Measurements from ENCODE around the gene RAD51B. TPM values are rescaled to one million over a fixed set of nuclear protein-coding genes. Genes with fewer than 3 reads are reported as not detected.

The RAD51B gene
- total and polyA plus RNA-seq, 9 of the 15 experiments (the other 6 are each of a cell fraction or from before 2014, with no cell fraction given): 8.5 to 17.3 (median 11.3) TPM

- ChIA-PET CTCF (ENCODE audit: low intra/inter-chr PET ratio) (no interaction called here), POLR2A (interaction anchor here (1.7 kb wide), 1 partner anchor 9 kb away, joined by 7 read pairs; no protein-coding TSS in a partner anchor)
- H3K4me3 ChIP-seq: no peak overlapping the region
- BruUV-seq (replicated peaks): no TSS peak
- in situ Hi-C loops (cut with MboI): no loop called here
- no peak overlapping the region for H3K9ac ChIP-seq (ENCODE audit: insufficient read depth in 1 of 2, low read depth in 2 of 2, low read length in 2 of 2)
- no peak overlapping the region for H2AFZ ChIP-seq (ENCODE audit: low read depth, low read length)
- TF ChIP-seq HLTF (IDR thresholded peaks at IDR 0.05) (no peak), TFAM (CRISPR knock-in tag; conservative IDR thresholded peaks at IDR 0.05) (no peak), ZNF224 (CRISPR knock-in tag; IDR thresholded peaks at IDR 0.05) (no peak), E4F1 (CRISPR knock-in tag; IDR thresholded peaks at IDR 0.05; ENCODE audit: borderline replicate concordance) (no peak), JUNB (CRISPR knock-in tag; conservative IDR thresholded peaks at IDR 0.05) (no peak), HMG20B (CRISPR knock-in tag; IDR thresholded peaks at IDR 0.05) (no peak), SMAD3 (CRISPR knock-in tag; conservative IDR thresholded peaks at IDR 0.05) (no peak), PHF8 (IDR thresholded peaks at IDR 0.05; ENCODE audit: borderline replicate concordance, low read length) (no peak), E2F4 (CRISPR knock-in tag; IDR thresholded peaks at IDR 0.05; ENCODE audit: low read depth) (no peak), ZNF23 (CRISPR knock-in tag; IDR thresholded peaks at IDR 0.05) (no peak), AFF1 (IDR thresholded peaks at IDR 0.05; ENCODE audit: low read depth in 1 of 2, partially characterized antibody in 2 of 2) (no peak), TAF1 (IDR thresholded peaks at IDR 0.05; ENCODE audit: control insufficient read depth, extremely low read depth, insufficient read depth, low read length, severe bottlenecking) (no peak), SP2 (IDR thresholded peaks at IDR 0.05; ENCODE audit: extremely low read depth, low read depth, low read length, poor library complexity, severe bottlenecking) (no peak)
- no peaks in the 10 kb centered on the region for H3K27me3 ChIP-seq (ENCODE audit: control insufficient read depth in 2 of 2, insufficient read depth in 2 of 2, low read length in 2 of 2)
- H4K20me1 ChIP-seq (replicated peaks; ENCODE audit: control insufficient read depth, insufficient read depth, low read length): no peaks in the 10 kb centered on the region
- ATAC-seq: no peak
- H3K4me1 ChIP-seq (replicated peaks in 1 of 2; ENCODE audit: control insufficient read depth in 2 of 2, insufficient read depth in 2 of 2, low read length in 2 of 2): peaks cover 0 to 9% of the 10 kb centered on the region in 2 experiments; a peak in 2 of 5 replicates
- H3K36me3 ChIP-seq (ENCODE audit: control insufficient read depth, insufficient read depth, low read length): no peaks in the 10 kb centered on the region
- no peaks in the 10 kb centered on the region for H3K79me2 ChIP-seq (ENCODE audit: control insufficient read depth, insufficient read depth, low read length)
- no peak overlapping the region for H3K4me2 ChIP-seq (ENCODE audit: insufficient read depth, low read length)
- intact Hi-C loops (cut with micrococcal nuclease): no loop called here
- no peak overlapping the region for H3K27ac ChIP-seq (ENCODE audit: extremely low read depth, low read depth, low read length)
- no peak for DNase-seq (ENCODE audit: extremely low read depth in 1 of 4, low spot score in 3 of 4)
- H3K9me3 ChIP-seq (replicated peaks; ENCODE audit: control insufficient read depth, insufficient read depth, low read depth, low read length): no peaks in the 10 kb centered on the region
- no peaks in the 10 kb centered on the region for H3K9me1 ChIP-seq (ENCODE audit: control insufficient read depth, insufficient read depth, low read length)
- no peak for FAIRE-seq
- WGBS (ENCODE audit: insufficient coverage, low coverage, missing lambda C conversion rate): no CpG with 5 or more reads among the region's 2 CpGs
These were observed 440.5 kb downstream of the RAD51B start for GRCh38 chr14:68260121-68260520.

All from K562 (cell line).